MM.1S (cell line): ENCODE data around the gene GAB3.

ENCODE experiments used
- CTCF ChIP-seq: fragments of 300-600 bp; sonication (generic); IDR thresholded peaks from 2 replicates; pipeline ENCODE4 v1.5.1; 2016; ENCODE audit warnings: antibody characterized with exemption, low read length, mixed read lengths
- EZH2 ChIP-seq: fragments of 300-600 bp; sonication (generic); optimal IDR thresholded peaks from 2 replicates; pipeline ENCODE3; 2017; ENCODE audit warnings: low read depth, mild to moderate bottlenecking, antibody characterized with exemption, low read length, mixed read lengths
- EZH2phosphoT487 ChIP-seq: fragments of 300-600 bp; sonication (generic); IDR thresholded peaks from 2 replicates; pipeline ENCODE4 v1.6.1; 2018; ENCODE audit warnings: antibody characterized with exemption, low read length

- TF ChIP-seq CTCF (no peak), EZH2 (no peak), EZH2phosphoT487 (no peak)
Measured at GRCh38 chrX:154751203-154751668, 359 bp upstream of the GAB3 start.
